K562 (cell line): ENCODE measurements around the gene TARS2. TPM values are rescaled to one million over a fixed set of nuclear protein-coding genes. Genes with fewer than 3 reads are reported as not detected.

Source experiments
- ATAC-seq: fragments of 200-7000 bp; cut with Tn5 transposase; 3 replicates; pipeline ENCODE4 v1.9.1; 2020; ENCODE audit warnings: moderate library complexity
- BruUV-seq: library from RNA; stranded (reverse); fragments of 400-500 nt; replicated peaks from 2 replicates; lab custom pipeline; 2021; lab: Mats Ljungman, UMichigan
- CTCF ChIA-PET: fragments of 300-600 bp; formaldehyde crosslinking; extraction: SDS; loops from one replicate; lab custom pipeline; 2021; ENCODE audit warnings: low intra/inter-chr PET ratio; lab: Yijun Ruan, JAX
- POLR2A ChIA-PET: fragments of 300-600, 350-650 bp; sonication (Branson Sonifier 250); formaldehyde crosslinking; extraction: SDS; loops from one replicate; lab custom pipeline; 2021; ENCODE audit warnings: antibody characterized with exemption, inconsistent platforms; lab: Yijun Ruan, JAX
- DNase-seq, 4 experiments: peaks; one replicate each; pipeline versions ENCODE4 v3.0.0 to v3.0.0-alpha.2; 2011 to 2018; ENCODE audit warnings: low spot score in 3 of 4, mixed read lengths in 3 of 4; ENCODE audit errors: extremely low read depth in 1 of 4
- FAIRE-seq: peaks from 2 replicates; lab custom pipeline; 2011; peaks lifted over from hg19 to GRCh38; lab: Jason Lieb, UNC
- H2AFZ ChIP-seq: 2 replicates; pipeline ENCODE4 v1.6.0; 2011; ENCODE audit warnings: low read depth, low read length, control low read depth, inconsistent platforms
- H3K27ac ChIP-seq: fragments of 200-600 bp; 3 replicates; pipeline ENCODE4 v1.8.0; 2011; ENCODE audit warnings: low read depth, mild to moderate bottlenecking, control low read depth, inconsistent platforms, low read length, moderate library complexity, mixed read lengths; ENCODE audit errors: extremely low read depth
- H3K27me3 ChIP-seq, 2 experiments: fragments of 300-600 bp in 1 of 2; 2 replicates in 1 of 2; 3 replicates in 1 of 2; pipeline versions ENCODE4 v1.6.0 to v1.8.0; 2011; ENCODE audit warnings: inconsistent platforms in 2 of 2, low read length in 2 of 2, mild to moderate bottlenecking in 1 of 2, mixed read lengths in 1 of 2, moderate library complexity in 1 of 2; ENCODE audit not compliant: control insufficient read depth in 2 of 2, insufficient read depth in 2 of 2
- H3K36me3 ChIP-seq: fragments of 300-600 bp; 3 replicates; pipeline ENCODE4 v1.8.0; 2011; ENCODE audit warnings: mild to moderate bottlenecking, low read length, inconsistent platforms; ENCODE audit not compliant: control insufficient read depth, insufficient read depth
- H3K4me1 ChIP-seq, 2 experiments: fragments of 200-600 bp in 1 of 2; replicated peaks in 1 of 2; 2 replicates in 1 of 2; 3 replicates in 1 of 2; pipeline versions ENCODE4 v1.5.1 to v1.8.0; 2011; ENCODE audit warnings: inconsistent platforms in 2 of 2, low read length in 2 of 2, mild to moderate bottlenecking in 1 of 2, mixed read lengths in 1 of 2, moderate library complexity in 1 of 2; ENCODE audit not compliant: control insufficient read depth in 2 of 2, insufficient read depth in 2 of 2
- H3K4me2 ChIP-seq: 2 replicates; pipeline ENCODE4 v1.6.1; 2011; ENCODE audit warnings: low read length, control low read depth, inconsistent platforms, mixed read lengths; ENCODE audit not compliant: insufficient read depth
- H3K4me3 ChIP-seq: fragments of 200-600 bp; sonication (generic), shearing (Covaris generic); 2 replicates; pipeline ENCODE4 v1.5.1; 2016; ENCODE audit warnings: control low read depth, inconsistent platforms
- H3K79me2 ChIP-seq: fragments of 200-600 bp; 3 replicates; pipeline ENCODE4 v1.8.0; 2011; ENCODE audit warnings: low read length, inconsistent platforms; ENCODE audit not compliant: control insufficient read depth, insufficient read depth
- H3K9ac ChIP-seq, 2 experiments: 2 replicates each; pipeline versions ENCODE4 v1.6.0 to v1.6.1; 2011; ENCODE audit warnings: low read depth in 2 of 2, low read length in 2 of 2, control low read depth in 1 of 2, inconsistent platforms in 1 of 2, mild to moderate bottlenecking in 1 of 2, mixed read lengths in 1 of 2; ENCODE audit not compliant: insufficient read depth in 1 of 2
- H3K9me1 ChIP-seq: one replicate; pipeline ENCODE4 v1.6.0; 2011; ENCODE audit warnings: inconsistent platforms, mild to moderate bottlenecking, low read length, moderate library complexity; ENCODE audit not compliant: control insufficient read depth, insufficient read depth
- H3K9me3 ChIP-seq: replicated peaks from 2 replicates; pipeline ENCODE4 v1.5.1; 2011; ENCODE audit warnings: low read depth, low read length, inconsistent platforms; ENCODE audit not compliant: control insufficient read depth, insufficient read depth
- H4K20me1 ChIP-seq: replicated peaks from 2 replicates; pipeline ENCODE4 v1.6.1; 2011; ENCODE audit warnings: low read length, inconsistent platforms, mixed read lengths; ENCODE audit not compliant: control insufficient read depth, insufficient read depth
- ATF7 ChIP-seq: fragments of 450-650 bp; IDR thresholded peaks from 2 replicates; pipeline ENCODE4 v1.7.1; 2014; ENCODE audit warnings: mild to moderate bottlenecking, moderate library complexity
- BCOR ChIP-seq: fragments of 450-650 bp; IDR thresholded peaks from 2 replicates; pipeline ENCODE4 v1.6.1; 2016
- C11orf30 ChIP-seq: fragments of 450-650 bp; IDR thresholded peaks from 2 replicates; pipeline ENCODE4 v1.6.1; 2016; ENCODE audit warnings: low read depth, mild to moderate bottlenecking
- HNRNPUL1 ChIP-seq: fragments of 200-400 bp; formaldehyde crosslinking; IDR thresholded peaks from 2 replicates; pipeline ENCODE4 v1.6.1; 2017; ENCODE audit warnings: low read length
- MED1 ChIP-seq: sonication (generic); formaldehyde crosslinking; IDR thresholded peaks from 2 replicates; pipeline ENCODE4 v1.8.1; 2023; ENCODE audit warnings: missing genetic modification reagents, borderline replicate concordance
- MYNN ChIP-seq, 2 experiments: sonication (generic); formaldehyde crosslinking in 1 of 2; IDR thresholded peaks; 2 replicates each; pipeline versions ENCODE4 v1.5.0 to v1.6.1; 2016 to 2020; ENCODE audit warnings: antibody characterized with exemption in 1 of 2, missing genetic modification reagents in 1 of 2
- ZNF766 ChIP-seq: fragments of 200-800 bp; sonication (Bioruptor generic); conservative IDR thresholded peaks from 2 replicates; pipeline ENCODE4 v1.6.1; 2016; ENCODE audit warnings: missing genetic modification characterization, missing compliant biosample characterization
- WGBS: fragments of 100-300 bp; shearing (Covaris generic); methylation state at CpG from one replicate; pipeline ENCODE4 v1.1.6; 2016; ENCODE audit warnings: low coverage, mixed read lengths; ENCODE audit not compliant: insufficient coverage; ENCODE audit errors: missing lambda C conversion rate; 5-methylcytosine and 5-hydroxymethylcytosine counted together
- in situ Hi-C: fragments of 300-500 bp; cut with MboI; formaldehyde crosslinking; loops from 4 replicates; pipeline ENCODE4 v1.15.0; 2018; ENCODE audit warnings: inconsistent platforms, mixed read lengths
- intact Hi-C: fragments of 100-400 bp; cut with micrococcal nuclease; formaldehyde crosslinking; loops from 2 replicates; pipeline ENCODE4 v1.14.2; 2022
- polyA plus RNA-seq, 8 experiments: library from polyadenylated mRNA; depleted of rRNA in 4 of 8; stranded (reverse) in 5 of 8; unstranded in 3 of 8; fragments of >200 nt; fragmentation: Nextera tagmentation in 2 of 8; fragmentation: Illumina TruSeq in 1 of 8; extraction: Ambion mirVana in 2 of 8; extraction: Trizol in 1 of 8; gene quantifications; 2 replicates each; pipeline versions ENCODE4 v1.2.1 to v1.2.3, GENCODE V29; 2011 to 2014; ENCODE audit warnings: inconsistent platforms in 1 of 8, missing spikeins in 1 of 8
- total RNA-seq, 7 experiments: library from RNA; depleted of rRNA in 6 of 7; stranded (reverse); fragments of >200 nt in 6 of 7; fragmentation: Illumina TruSeq in 2 of 7; extraction: Trizol in 2 of 7; gene quantifications; 2 replicates each; pipeline versions ENCODE4 v1.2.1 to v1.2.3, GENCODE V29; 2011 to 2021; ENCODE audit warnings: low replicate concordance in 1 of 7
- TF ChIP-seq, protein P1 (sequence below): sonication (generic); formaldehyde crosslinking; IDR thresholded peaks from 2 replicates; pipeline ENCODE4 v1.8.1; 2023; ENCODE audit warnings: mild to moderate bottlenecking, missing genetic modification reagents, moderate library complexity
- TF ChIP-seq, protein P2 (sequence below): sonication (generic); formaldehyde crosslinking; IDR thresholded peaks from 2 replicates; pipeline ENCODE4 v1.8.1; 2022; ENCODE audit warnings: missing genetic modification reagents
- TF ChIP-seq, protein P3 (sequence below): fragments of 450-650 bp; formaldehyde crosslinking; conservative IDR thresholded peaks from 2 replicates; pipeline ENCODE4 v1.4.0; 2022; ENCODE audit warnings: mild to moderate bottlenecking, missing genetic modification characterization

The TARS2 gene
- total and polyA plus RNA-seq, 9 of the 15 experiments (the other 6 are each of a cell fraction or from before 2014, with no cell fraction given) = 17.0 to 64.2 (median 39.4) TPM

DNA sequence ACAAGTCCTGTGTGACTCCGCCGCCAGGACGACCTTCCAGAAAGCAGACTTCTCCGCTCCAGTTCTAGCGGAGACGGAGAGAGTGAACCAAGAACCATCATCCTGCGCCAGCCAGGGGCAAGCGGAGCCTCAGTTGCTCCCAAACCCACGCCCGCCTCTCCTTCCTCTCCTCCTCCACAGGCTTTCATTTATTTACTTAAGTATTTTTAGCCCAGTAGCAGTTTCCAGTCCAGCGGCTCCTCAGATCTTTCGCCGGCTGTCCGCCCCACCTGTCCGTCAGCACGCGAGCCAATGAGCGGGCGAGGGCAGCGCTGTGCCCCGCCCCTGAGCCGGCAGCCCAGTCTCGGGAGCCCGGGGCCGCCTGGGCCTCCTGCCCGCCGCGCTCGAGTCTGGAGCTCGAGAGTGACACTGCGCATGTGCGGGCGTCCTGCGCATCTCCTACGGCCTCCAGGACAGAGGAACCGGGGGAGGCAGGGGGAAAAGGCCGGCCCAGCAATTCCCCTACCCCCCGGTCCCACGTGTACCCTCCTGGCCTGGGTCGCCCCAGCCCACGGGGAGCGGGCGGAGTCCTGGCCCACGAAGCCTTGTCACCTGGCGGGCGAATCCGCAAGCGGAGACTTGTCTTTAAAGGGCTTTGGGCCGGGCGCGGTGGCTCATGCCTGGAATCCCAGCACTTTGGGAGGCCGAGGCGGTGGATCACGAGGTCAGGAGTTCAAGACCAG, 28.3 kb downstream of the TARS2 start, which contains the start of gene FALEC (continued):
- TF ChIP-seq ZNF766 (CRISPR knock-in tag) (no peak), MYNN (IDR thresholded peaks at IDR 0.05) (no peak), MYNN (CRISPR knock-in tag; IDR thresholded peaks at IDR 0.05) (no peak), HNRNPUL1 (no peak), MED1 (no peak), C11orf30 (no peak), ATF7 (peak; percentile 36)
- TF ChIP-seq, protein P1, sequence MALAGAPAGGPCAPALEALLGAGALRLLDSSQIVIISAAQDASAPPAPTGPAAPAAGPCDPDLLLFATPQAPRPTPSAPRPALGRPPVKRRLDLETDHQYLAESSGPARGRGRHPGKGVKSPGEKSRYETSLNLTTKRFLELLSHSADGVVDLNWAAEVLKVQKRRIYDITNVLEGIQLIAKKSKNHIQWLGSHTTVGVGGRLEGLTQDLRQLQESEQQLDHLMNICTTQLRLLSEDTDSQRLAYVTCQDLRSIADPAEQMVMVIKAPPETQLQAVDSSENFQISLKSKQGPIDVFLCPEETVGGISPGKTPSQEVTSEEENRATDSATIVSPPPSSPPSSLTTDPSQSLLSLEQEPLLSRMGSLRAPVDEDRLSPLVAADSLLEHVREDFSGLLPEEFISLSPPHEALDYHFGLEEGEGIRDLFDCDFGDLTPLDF = peak; percentile 49; the same call in 1 of the 2 replicates

DNA sequence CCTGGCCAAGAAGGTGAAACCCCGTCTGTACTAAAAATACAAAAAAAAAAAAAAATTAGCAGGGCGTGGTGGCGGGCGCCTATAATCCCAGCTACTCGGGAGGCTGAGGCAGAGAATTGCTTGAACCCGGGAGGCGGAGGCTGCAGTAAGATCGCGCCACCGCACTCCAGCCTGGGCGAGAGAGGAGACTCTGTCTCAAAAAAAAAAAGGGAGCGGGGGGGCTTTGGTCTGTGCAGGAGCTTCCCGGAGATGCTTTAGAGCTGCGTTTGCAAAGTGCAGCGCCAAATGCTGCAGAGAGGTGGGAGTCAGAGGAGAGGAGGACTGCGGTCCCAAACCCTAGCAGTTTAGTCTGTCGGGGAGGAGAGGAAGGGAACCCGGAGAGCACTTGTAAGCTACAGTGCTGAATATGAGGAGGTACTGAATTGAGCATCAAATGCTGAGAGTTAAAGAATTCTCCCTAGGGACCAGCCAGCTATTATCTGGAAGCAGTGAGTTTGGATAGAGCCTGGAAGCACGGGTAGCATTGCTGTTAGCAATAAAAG, 28.9 kb downstream of the TARS2 start:
- Histone ChIP-seq H3K27ac (peak overlapping the region; percentile 45), H3K4me1 (peaks cover 28 to 37% of the 10 kb centered on the region in 2 experiments; a peak in 4 of 5 replicates), H3K27me3 (no peaks in the 10 kb centered on the region), H3K9ac (peak overlapping the region; percentile 82 to 98), H2AFZ (peak overlapping the region; percentile 97), H3K36me3 (peaks cover 24% of the 10 kb centered on the region; the same call in 2 of the 3 replicates), H4K20me1 (no peaks in the 10 kb centered on the region), H3K4me3 (peak overlapping the region; percentile 43), H3K79me2 (peaks cover 13% of the 10 kb centered on the region; the same call in 1 of the 3 replicates), H3K9me1 (no peaks in the 10 kb centered on the region), H3K4me2 (peak overlapping the region; percentile 81), H3K9me3 (no peaks in the 10 kb centered on the region)
- DNase-seq (peak in 3 of 4 experiments; percentile 35 to 55 (median 39)), FAIRE-seq (peak; percentile 54), ATAC-seq (peak; percentile 41)
- 0% methylated on average over 8 of the region's 19 CpGs for WGBS
- in situ Hi-C loops = no loop called here
- BruUV-seq = no TSS peak
- CTCF ChIA-PET = interaction anchor here (0.8 to 1.3 kb wide), 3 partner anchors 50 to 260 kb away, joined by 4 to 10 read pairs (median 7); no protein-coding TSS in a partner anchor
- intact Hi-C loops = loop anchor here (2.0 to 5.0 kb wide), 2 partner anchors 31 to 54 kb away; no protein-coding TSS in a partner anchor
- POLR2A ChIA-PET = interaction anchor here (0.6 to 2.9 kb wide), 17 partner anchors 9 to 372 kb away, joined by 3 to 18 read pairs (median 3); partner anchors contain the start of genes MCL1 and TARS2
- TF ChIP-seq, protein P2, sequence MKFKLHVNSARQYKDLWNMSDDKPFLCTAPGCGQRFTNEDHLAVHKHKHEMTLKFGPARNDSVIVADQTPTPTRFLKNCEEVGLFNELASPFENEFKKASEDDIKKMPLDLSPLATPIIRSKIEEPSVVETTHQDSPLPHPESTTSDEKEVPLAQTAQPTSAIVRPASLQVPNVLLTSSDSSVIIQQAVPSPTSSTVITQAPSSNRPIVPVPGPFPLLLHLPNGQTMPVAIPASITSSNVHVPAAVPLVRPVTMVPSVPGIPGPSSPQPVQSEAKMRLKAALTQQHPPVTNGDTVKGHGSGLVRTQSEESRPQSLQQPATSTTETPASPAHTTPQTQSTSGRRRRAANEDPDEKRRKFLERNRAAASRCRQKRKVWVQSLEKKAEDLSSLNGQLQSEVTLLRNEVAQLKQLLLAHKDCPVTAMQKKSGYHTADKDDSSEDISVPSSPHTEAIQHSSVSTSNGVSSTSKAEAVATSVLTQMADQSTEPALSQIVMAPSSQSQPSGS (CRISPR knock-in tag) = no peak
- peak; percentile 81 for TF ChIP-seq BCOR
- TF ChIP-seq, protein P3, sequence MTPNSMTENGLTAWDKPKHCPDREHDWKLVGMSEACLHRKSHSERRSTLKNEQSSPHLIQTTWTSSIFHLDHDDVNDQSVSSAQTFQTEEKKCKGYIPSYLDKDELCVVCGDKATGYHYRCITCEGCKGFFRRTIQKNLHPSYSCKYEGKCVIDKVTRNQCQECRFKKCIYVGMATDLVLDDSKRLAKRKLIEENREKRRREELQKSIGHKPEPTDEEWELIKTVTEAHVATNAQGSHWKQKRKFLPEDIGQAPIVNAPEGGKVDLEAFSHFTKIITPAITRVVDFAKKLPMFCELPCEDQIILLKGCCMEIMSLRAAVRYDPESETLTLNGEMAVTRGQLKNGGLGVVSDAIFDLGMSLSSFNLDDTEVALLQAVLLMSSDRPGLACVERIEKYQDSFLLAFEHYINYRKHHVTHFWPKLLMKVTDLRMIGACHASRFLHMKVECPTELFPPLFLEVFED (CRISPR knock-in tag) = no peak
